AG04450 (cell line): ENCODE data around the gene PTPRG. TPM values are rescaled to one million over a fixed set of nuclear protein-coding genes. Genes with fewer than 3 reads are reported as not detected.
"Not testable (repeated sequence)": the region's sequence is repeated elsewhere in the genome, so short reads cannot be mapped to it uniquely, and the experiment has no call there.

Experiments
- CTCF ChIA-PET: fragments of 300-600, 350-600 bp; formaldehyde crosslinking; extraction: SDS; loops from one replicate; lab custom pipeline; 2022; ENCODE audit warnings: antibody characterized with exemption, inconsistent platforms; lab: Charles Lee
- POLR2A ChIA-PET: fragments of 350-600 bp; formaldehyde crosslinking; extraction: SDS; loops from one replicate; lab custom pipeline; 2021; ENCODE audit warnings: antibody characterized with exemption, inconsistent platforms; lab: Yijun Ruan, JAX
- DNase-seq: peaks from one replicate; pipeline ENCODE4 v3.0.0-alpha.2; 2011; ENCODE audit warnings: low read depth, low spot score
- H3K27ac ChIP-seq: one replicate; pipeline ENCODE4 v1.5.1; 2012; ENCODE audit warnings: low read depth, low read length, control low read depth
- H3K27me3 ChIP-seq: one replicate; pipeline ENCODE4 v1.6.0; 2012; ENCODE audit warnings: low read length; ENCODE audit not compliant: control insufficient read depth, insufficient read depth
- H3K4me3 ChIP-seq: 2 replicates; pipeline ENCODE4 v1.5.1; 2011; ENCODE audit warnings: mild to moderate bottlenecking, low read depth, low read length, control low read depth
- H3K9me3 ChIP-seq: 2 replicates; pipeline ENCODE4 v1.5.1; 2012; ENCODE audit warnings: low read length; ENCODE audit not compliant: control insufficient read depth, insufficient read depth
- polyA plus RNA-seq: library from polyadenylated mRNA; depleted of rRNA; stranded (reverse); fragments of >200 nt; gene quantifications from 2 replicates; pipeline ENCODE4 v1.2.3, GENCODE V29; 2011
- TF ChIP-seq, protein P1 (sequence below): IDR thresholded peaks from 2 replicates; pipeline ENCODE4 v1.5.1; 2011; ENCODE audit warnings: low read depth, low read length, control low read depth, inconsistent platforms

Gene PTPRG
- polyA plus RNA-seq, 1 experiment: 26.5 TPM

DNA sequence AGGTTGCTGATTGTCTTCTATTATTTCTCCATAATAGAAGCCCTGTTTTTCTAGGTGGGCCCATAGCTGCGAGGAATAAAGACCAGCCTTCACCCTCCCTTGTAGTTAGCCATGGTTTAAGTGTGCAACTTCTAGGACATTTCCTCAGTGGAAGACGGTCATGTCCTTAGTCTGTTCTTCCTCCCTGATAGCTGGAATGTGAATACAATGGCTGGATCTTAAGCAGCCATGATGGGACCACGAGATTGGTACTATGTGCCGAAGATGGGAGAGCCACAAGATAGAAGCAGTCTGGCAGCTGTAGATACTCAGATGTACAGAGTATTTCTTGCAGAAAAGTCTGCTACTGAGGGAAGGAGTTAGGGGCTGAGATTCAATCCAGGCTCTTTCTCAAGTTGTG lies 152.9 kb downstream of the PTPRG start:
- no peak for DNase-seq
- POLR2A ChIA-PET: no interaction called here

DNA sequence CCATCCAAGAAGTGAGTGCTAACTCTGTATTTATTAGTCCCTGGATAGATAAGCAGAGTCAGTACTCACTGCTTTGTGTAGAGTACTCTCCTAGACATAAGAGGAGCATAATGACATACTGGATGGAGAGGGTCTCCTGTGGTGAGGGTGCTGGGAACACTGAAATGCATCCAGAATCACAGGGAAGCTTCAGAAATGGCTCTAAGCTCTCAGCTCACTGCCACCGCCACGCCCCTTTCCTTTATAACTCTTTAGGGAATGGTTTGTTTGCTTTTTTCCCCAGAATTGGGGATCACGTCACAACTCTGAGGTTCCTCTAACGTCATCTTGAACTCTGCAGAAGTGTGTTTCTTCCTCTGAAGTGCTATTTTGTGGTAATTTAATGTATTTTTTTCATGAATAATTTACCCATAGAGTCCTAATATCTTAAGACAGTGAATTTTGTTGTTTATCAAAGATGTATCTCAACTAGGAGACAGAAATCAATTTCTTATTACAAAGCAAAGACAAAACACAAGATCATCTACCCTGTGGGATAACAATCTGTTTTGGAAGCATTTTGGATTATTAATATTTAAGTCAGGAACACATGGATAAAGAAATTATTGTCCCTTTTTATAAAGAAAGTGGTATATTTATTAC lies 154.6 kb downstream of the PTPRG start:
- TF ChIP-seq, protein P1, sequence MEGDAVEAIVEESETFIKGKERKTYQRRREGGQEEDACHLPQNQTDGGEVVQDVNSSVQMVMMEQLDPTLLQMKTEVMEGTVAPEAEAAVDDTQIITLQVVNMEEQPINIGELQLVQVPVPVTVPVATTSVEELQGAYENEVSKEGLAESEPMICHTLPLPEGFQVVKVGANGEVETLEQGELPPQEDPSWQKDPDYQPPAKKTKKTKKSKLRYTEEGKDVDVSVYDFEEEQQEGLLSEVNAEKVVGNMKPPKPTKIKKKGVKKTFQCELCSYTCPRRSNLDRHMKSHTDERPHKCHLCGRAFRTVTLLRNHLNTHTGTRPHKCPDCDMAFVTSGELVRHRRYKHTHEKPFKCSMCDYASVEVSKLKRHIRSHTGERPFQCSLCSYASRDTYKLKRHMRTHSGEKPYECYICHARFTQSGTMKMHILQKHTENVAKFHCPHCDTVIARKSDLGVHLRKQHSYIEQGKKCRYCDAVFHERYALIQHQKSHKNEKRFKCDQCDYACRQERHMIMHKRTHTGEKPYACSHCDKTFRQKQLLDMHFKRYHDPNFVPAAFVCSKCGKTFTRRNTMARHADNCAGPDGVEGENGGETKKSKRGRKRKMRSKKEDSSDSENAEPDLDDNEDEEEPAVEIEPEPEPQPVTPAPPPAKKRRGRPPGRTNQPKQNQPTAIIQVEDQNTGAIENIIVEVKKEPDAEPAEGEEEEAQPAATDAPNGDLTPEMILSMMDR: no peak
- no peak for DNase-seq
- CTCF ChIA-PET: interaction anchor here (1.6 kb wide), 1 partner anchor 143 kb away, joined by 4 read pairs; no protein-coding TSS in a partner anchor
- H3K27me3 ChIP-seq: no peaks in the 10 kb centered on the region
- no peak overlapping the region for H3K27ac ChIP-seq
- POLR2A ChIA-PET: no interaction called here
- no peaks in the 10 kb centered on the region for H3K9me3 ChIP-seq
- no peak overlapping the region for H3K4me3 ChIP-seq

More for the DNA sequence above, 152.9 kb downstream of the PTPRG start:
- CTCF ChIA-PET: interaction anchor here (1.4 kb wide), 1 partner anchor 149 kb away, joined by 6 read pairs; no protein-coding TSS in a partner anchor
- no peaks in the 10 kb centered on the region for H3K9me3 ChIP-seq
- no peak overlapping the region for H3K4me3 ChIP-seq
- no peaks in the 10 kb centered on the region for H3K27me3 ChIP-seq
- H3K27ac ChIP-seq: no peak overlapping the region
- TF ChIP-seq, protein P1: no peak

GRCh38 chr3:61716693-61717092 lies 155.3 kb downstream of the PTPRG start:
- H3K4me3 ChIP-seq, H3K9me3 ChIP-seq, POLR2A ChIA-PET, H3K27me3 ChIP-seq, DNase-seq, H3K27ac ChIP-seq, CTCF ChIA-PET: not testable (repeated sequence)

DNA sequence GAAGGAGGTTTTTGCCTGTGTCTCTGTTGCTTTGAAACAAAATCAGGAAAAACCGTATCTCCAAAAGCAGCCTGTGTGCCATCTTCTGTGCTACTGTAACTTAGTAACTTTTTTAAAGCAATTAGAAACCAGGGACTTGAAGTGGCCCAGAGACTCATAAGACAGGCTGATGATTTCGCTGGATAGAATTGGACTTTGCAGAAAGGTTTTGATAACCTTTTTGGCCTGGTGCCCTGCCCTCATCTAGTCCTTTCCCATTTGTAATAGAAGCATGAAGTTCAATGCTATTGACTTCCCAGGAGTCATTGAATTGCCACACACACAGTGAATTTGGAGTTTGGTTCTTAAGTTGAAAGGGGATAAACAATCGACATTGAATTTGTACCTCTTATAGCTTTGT lies 157.2 kb downstream of the PTPRG start:
- no peak overlapping the region for H3K27ac ChIP-seq
- no peaks in the 10 kb centered on the region for H3K27me3 ChIP-seq
- no peaks in the 10 kb centered on the region for H3K9me3 ChIP-seq
- ChIA-PET POLR2A (no interaction called here), CTCF (no interaction called here)
- H3K4me3 ChIP-seq: no peak overlapping the region
- no peak for DNase-seq
- TF ChIP-seq, protein P1: no peak

DNA sequence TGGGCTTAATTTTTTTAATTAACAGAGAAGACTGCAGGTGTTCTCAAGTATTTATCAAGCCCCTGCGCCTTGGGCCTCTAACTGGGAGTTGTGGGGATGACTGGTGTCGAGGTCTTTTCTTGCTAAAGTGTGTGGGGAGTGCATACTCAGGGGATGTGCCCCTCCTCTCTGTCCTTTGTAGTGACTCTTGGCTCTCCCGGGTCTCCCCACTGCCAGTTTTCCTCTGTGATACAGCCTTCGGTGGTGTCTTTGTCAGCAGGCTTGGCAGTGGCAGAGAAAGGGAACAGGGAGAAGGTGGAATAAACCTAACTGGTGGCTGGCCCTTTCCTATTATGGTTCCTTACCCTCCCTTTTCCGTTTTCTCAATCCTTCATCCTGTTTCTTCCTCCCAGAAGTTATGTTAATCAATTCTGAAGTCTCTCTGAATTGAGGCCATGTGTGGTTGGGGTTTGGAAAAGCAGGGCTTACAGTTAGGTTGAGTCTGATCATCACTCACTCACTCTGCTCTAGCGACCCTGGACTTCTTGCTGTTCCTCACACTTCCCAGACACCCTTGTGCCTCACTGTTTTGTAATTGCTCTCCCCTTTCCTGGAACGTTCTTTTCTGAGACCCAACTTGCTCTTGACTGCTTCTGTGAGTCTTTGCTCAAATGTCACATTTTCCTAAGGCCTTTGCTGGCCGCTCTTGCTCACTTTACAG lies 158.1 kb downstream of the PTPRG start:
- H3K4me3 ChIP-seq: no peak overlapping the region
- H3K27me3 ChIP-seq: no peaks in the 10 kb centered on the region
- no peak for DNase-seq
- H3K9me3 ChIP-seq: no peaks in the 10 kb centered on the region
- TF ChIP-seq, protein P1: no peak
- CTCF ChIA-PET: no interaction called here
- H3K27ac ChIP-seq: no peak overlapping the region
- POLR2A ChIA-PET: no interaction called here
